SK-N-MC (cell line): ENCODE measurements around the gene NPAS2.

ENCODE experiments used
- EZH2 ChIP-seq: fragments of 200-600 bp; sonication (generic); IDR thresholded peaks from one replicate; pipeline ENCODE4 v1.6.1; 2017; ENCODE audit warnings: antibody characterized with exemption
- FOXP2 ChIP-seq: optimal IDR thresholded peaks from 2 replicates; pipeline ENCODE3; 2011; ENCODE audit warnings: mild to moderate bottlenecking, moderate library complexity; ENCODE audit not compliant: insufficient read depth; ENCODE audit errors: extremely low read length, control extremely low read depth
- POLR2AphosphoS5 ChIP-seq: IDR thresholded peaks from 2 replicates; pipeline ENCODE4 v1.6.1; 2012; ENCODE audit warnings: mild to moderate bottlenecking, low read depth, low read length, borderline replicate concordance

DNA sequence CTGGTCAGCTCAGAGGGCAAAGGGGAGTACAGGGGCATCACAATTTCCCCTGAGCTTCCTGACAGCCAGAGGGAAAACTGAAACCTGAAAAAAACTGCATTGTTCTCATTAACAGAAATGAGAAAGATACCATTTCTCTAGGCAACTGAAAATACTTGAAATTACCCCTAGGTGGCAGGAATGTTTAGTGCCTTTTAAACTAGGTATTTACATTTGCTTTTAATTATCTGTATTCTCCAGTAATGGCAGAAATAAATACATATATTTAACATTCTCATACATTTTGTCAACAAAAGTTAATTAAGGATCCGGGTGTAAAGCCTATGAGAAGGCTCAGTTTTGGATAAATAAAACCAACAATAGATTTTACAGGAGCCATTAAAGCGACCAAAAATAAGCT, 216.6 kb downstream of the NPAS2 start:
- TF ChIP-seq EZH2, result no peak
- no peak for TF ChIP-seq POLR2AphosphoS5
- TF ChIP-seq FOXP2, result no peak
